Loucy (cell line): ENCODE measurements around the gene MBD3.

Experiments used
- H2AFZ ChIP-seq: fragments of 200-600 bp; sonication (generic); 2 replicates; pipeline ENCODE4 v1.6.0; 2016; ENCODE audit warnings: antibody characterized with exemption, mild to moderate bottlenecking, low read length, moderate library complexity
- H3F3A ChIP-seq: fragments of 200-600 bp; 2 replicates; pipeline ENCODE4 v1.6.0; 2016; ENCODE audit warnings: antibody characterized with exemption, low read depth, mild to moderate bottlenecking
- H3K27me3 ChIP-seq: fragments of 200-600 bp; sonication (generic); 2 replicates; pipeline ENCODE4 v1.6.1; 2014; ENCODE audit warnings: low read length, mild to moderate bottlenecking; ENCODE audit not compliant: insufficient read depth, poor library complexity, severe bottlenecking
- H3K36me3 ChIP-seq: fragments of 200-600 bp; sonication (generic); 2 replicates; pipeline ENCODE4 v1.6.1; 2016; ENCODE audit warnings: low read length; ENCODE audit not compliant: insufficient read depth
- H3K4me1 ChIP-seq: fragments of 200-600 bp; sonication (generic); 2 replicates; pipeline ENCODE4 v1.5.1; 2014; ENCODE audit warnings: low read length, mild to moderate bottlenecking; ENCODE audit not compliant: insufficient read depth, poor library complexity, severe bottlenecking
- H3K4me2 ChIP-seq: fragments of 200-600 bp; sonication (generic); 2 replicates; pipeline ENCODE4 v1.6.0; 2014; ENCODE audit warnings: antibody characterized with exemption, low read length, low read depth, mild to moderate bottlenecking; ENCODE audit not compliant: poor library complexity, severe bottlenecking
- H3K4me3 ChIP-seq: fragments of 200-600 bp; sonication (generic); 2 replicates; pipeline ENCODE4 v1.5.1; 2014; ENCODE audit warnings: low read length, mild to moderate bottlenecking, mixed read lengths; ENCODE audit not compliant: poor library complexity, severe bottlenecking
- H3K79me2 ChIP-seq: fragments of 200-600 bp; sonication (generic); 2 replicates; pipeline ENCODE4 v1.6.1; 2014; ENCODE audit warnings: low read length; ENCODE audit not compliant: insufficient read depth
- H3K9ac ChIP-seq: fragments of 200-600 bp; sonication (generic); 2 replicates; pipeline ENCODE4 v1.6.0; 2014; ENCODE audit warnings: mild to moderate bottlenecking, low read depth, low read length, moderate library complexity; ENCODE audit not compliant: poor library complexity, severe bottlenecking
- H3K9me2 ChIP-seq: fragments of 200-600 bp; sonication (generic); replicated peaks from 2 replicates; pipeline ENCODE4 v1.6.1; 2016; ENCODE audit warnings: low read depth, low read length, mixed read lengths
- H3K9me3 ChIP-seq: fragments of 200-600 bp; sonication (generic); 2 replicates; pipeline ENCODE4 v1.6.1; 2014; ENCODE audit warnings: mild to moderate bottlenecking, antibody characterized with exemption, low read length, low read depth; ENCODE audit not compliant: insufficient read depth
- H4K20me1 ChIP-seq: fragments of 200-600 bp; sonication (generic); 2 replicates; pipeline ENCODE4 v1.6.0; 2014; ENCODE audit warnings: antibody characterized with exemption, low read length, mild to moderate bottlenecking; ENCODE audit not compliant: insufficient read depth, poor library complexity, severe bottlenecking
- CTCF ChIP-seq: fragments of 200-600 bp; sonication (generic); conservative IDR thresholded peaks from 2 replicates; pipeline ENCODE4 v1.5.1; 2014; ENCODE audit warnings: mild to moderate bottlenecking, antibody characterized with exemption, low read length
- EZH2phosphoT487 ChIP-seq: fragments of 200-600 bp; IDR thresholded peaks from 2 replicates; pipeline ENCODE4 v1.6.1; 2018; ENCODE audit warnings: antibody characterized with exemption, mild to moderate bottlenecking, moderate library complexity, borderline replicate concordance

Gene MBD3

GRCh38 chr19:1606138-1606651 lies 13.5 kb upstream of the MBD3 start:
- H3K9me3 ChIP-seq = no peaks in the 10 kb centered on the region
- peaks cover 38% of the 10 kb centered on the region for H3K79me2 ChIP-seq
- peak overlapping the region; percentile 100 for H3K4me3 ChIP-seq
- H3K9me2 ChIP-seq = no peaks in the 10 kb centered on the region
- H2AFZ ChIP-seq = peak overlapping the region; percentile 65
- H3F3A ChIP-seq = peaks cover 6% of the 10 kb centered on the region; the same call in 1 of the 2 replicates
- peak overlapping the region; percentile 97 for H3K9ac ChIP-seq
- no peaks in the 10 kb centered on the region for H3K27me3 ChIP-seq
- H4K20me1 ChIP-seq = peaks cover 14% of the 10 kb centered on the region
- H3K4me2 ChIP-seq = peak overlapping the region; percentile 93
- H3K36me3 ChIP-seq = peaks cover 16% of the 10 kb centered on the region; the same call in 1 of the 2 replicates
- peaks cover 8% of the 10 kb centered on the region for H3K4me1 ChIP-seq
- no peak for TF ChIP-seq EZH2phosphoT487
- no peak for TF ChIP-seq CTCF

GRCh38 chr19:1605236-1606137 lies 12.8 kb upstream of the MBD3 start, which contains the start of gene UQCR11:
Gene UQCR11, minus strand, starts transcription at chr19:1605462. Its CDS starts 53 bp downstream, at chr19:1605409.
- Histone ChIP-seq H3K79me2 (peaks cover 45% of the 10 kb centered on the region), H3K36me3 (peaks cover 10% of the 10 kb centered on the region; the same call in 1 of the 2 replicates), H3F3A (peaks cover 6% of the 10 kb centered on the region; the same call in 1 of the 2 replicates), H3K9ac (peak within 1 kb of the TSS; percentile 97), H3K27me3 (no peaks in the 10 kb centered on the region), H3K4me2 (peak within 1 kb of the TSS; percentile 93), H3K9me2 (no peaks in the 10 kb centered on the region), H3K4me3 (peak within 1 kb of the TSS; percentile 100), H3K9me3 (no peaks in the 10 kb centered on the region), H4K20me1 (peaks cover 14% of the 10 kb centered on the region), H2AFZ (peak within 1 kb of the TSS; percentile 92), H3K4me1 (peaks cover 8% of the 10 kb centered on the region)
- TF ChIP-seq CTCF = peak; percentile 53
- TF ChIP-seq EZH2phosphoT487 = no peak

GRCh38 chr19:1602091-1602707 lies 9.5 kb upstream of the MBD3 start:
- peaks cover 8% of the 10 kb centered on the region for H3K4me1 ChIP-seq
- no peaks in the 10 kb centered on the region for H3K9me3 ChIP-seq
- no peak overlapping the region for H3K4me3 ChIP-seq
- H3K4me2 ChIP-seq = peak overlapping the region; percentile 27
- no peak for TF ChIP-seq CTCF
- TF ChIP-seq EZH2phosphoT487 = no peak
- H3K79me2 ChIP-seq = peaks cover 50% of the 10 kb centered on the region
- H3F3A ChIP-seq = peaks cover 6% of the 10 kb centered on the region; the same call in 1 of the 2 replicates
- peaks cover 13% of the 10 kb centered on the region; the same call in 1 of the 2 replicates for H3K36me3 ChIP-seq
- H3K9ac ChIP-seq = peak overlapping the region; percentile 32
- H3K9me2 ChIP-seq = no peaks in the 10 kb centered on the region
- no peaks in the 10 kb centered on the region for H3K27me3 ChIP-seq
- peaks cover 14% of the 10 kb centered on the region for H4K20me1 ChIP-seq
- H2AFZ ChIP-seq = no peak overlapping the region
